Activated naive CD8-positive, alpha-beta T cell treated with anti-CD3 and anti-CD28 coated beads, Interleukin-2, amount 10 ng/mL, durations not matched to agents 7 days and 5 days (primary cell): ENCODE measurements around the gene F5. TPM values are rescaled to one million over a fixed set of nuclear protein-coding genes. Genes with fewer than 3 reads are reported as not detected.

Experiments used
- ATAC-seq: fragments of 150-1000 bp; cut with Tn5 transposase; one replicate; pipeline ENCODE4 v1.10.0; 2021; ENCODE audit warnings: low read depth, moderate library complexity
- POLR2A ChIA-PET: fragments of 350-600 bp; sonication (Branson Sonifier 250); formaldehyde crosslinking; loops from one replicate; lab custom pipeline; 2021; ENCODE audit warnings: antibody characterized with exemption; lab: Charles Lee
- DNase-seq: peaks from one replicate; pipeline ENCODE4 v3.0.0; 2021
- H3K27ac Mint-ChIP-seq: one replicate; pipeline ENCODE4 v1.8.0; 2022; ENCODE audit warnings: mild to moderate bottlenecking, mixed read lengths
- H3K27me3 Mint-ChIP-seq: one replicate; pipeline ENCODE4 v1.8.0; 2022; ENCODE audit warnings: mild to moderate bottlenecking, moderate library complexity, mixed read lengths
- H3K36me3 Mint-ChIP-seq: one replicate; pipeline ENCODE4 v1.8.0; 2021; ENCODE audit warnings: mild to moderate bottlenecking, mixed read lengths
- H3K4me1 Mint-ChIP-seq: one replicate; pipeline ENCODE4 v1.8.0; 2021; ENCODE audit warnings: mixed read lengths
- H3K4me3 Mint-ChIP-seq: one replicate; pipeline ENCODE4 v1.8.0; 2022; ENCODE audit warnings: mild to moderate bottlenecking, moderate library complexity, mixed read lengths
- H3K9me3 Mint-ChIP-seq: one replicate; pipeline ENCODE4 v1.8.0; 2021; ENCODE audit warnings: mixed read lengths
- total RNA-seq, 2 experiments: library from RNA; stranded (reverse); gene quantifications; one replicate each; pipeline ENCODE4 v1.2.3, GENCODE V29; 2021

Gene F5
- total RNA-seq, 2 experiments from 2014 or later, result 0.99 to 1.3 TPM

GRCh38 chr1:169526120-169526832, 60.0 kb downstream of the F5 start:
- no peak for DNase-seq
- no peak overlapping the region for H3K27ac Mint-ChIP-seq
- POLR2A ChIA-PET, result no interaction called here
- no peak for ATAC-seq
- peaks cover 12% of the 10 kb centered on the region for H3K4me1 Mint-ChIP-seq
- no peaks in the 10 kb centered on the region for H3K9me3 Mint-ChIP-seq
- no peaks in the 10 kb centered on the region for H3K27me3 Mint-ChIP-seq
- peaks cover 1% of the 10 kb centered on the region for H3K36me3 Mint-ChIP-seq
- no peak overlapping the region for H3K4me3 Mint-ChIP-seq

DNA sequence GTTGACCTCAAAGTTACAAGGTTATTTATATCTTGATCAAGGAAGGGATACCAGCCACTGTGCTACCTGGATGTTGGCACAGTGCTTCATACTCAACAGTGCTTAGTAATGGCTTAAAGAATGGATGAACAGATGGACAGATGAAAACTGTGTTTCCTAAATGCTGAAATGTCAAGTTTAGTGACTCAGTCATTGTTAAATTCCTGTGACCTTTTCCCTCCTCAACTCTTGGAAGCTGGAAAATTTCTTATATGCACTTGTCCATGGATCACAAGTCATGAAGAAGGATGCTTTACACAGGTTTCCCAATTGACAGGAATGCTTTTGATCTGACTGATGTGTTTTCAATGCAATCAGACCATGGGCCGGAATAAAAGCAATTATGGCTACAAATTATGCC, 60.9 kb downstream of the F5 start:
- POLR2A ChIA-PET, result no interaction called here
- H3K27ac Mint-ChIP-seq, result no peak overlapping the region
- no peak for DNase-seq

DNA sequence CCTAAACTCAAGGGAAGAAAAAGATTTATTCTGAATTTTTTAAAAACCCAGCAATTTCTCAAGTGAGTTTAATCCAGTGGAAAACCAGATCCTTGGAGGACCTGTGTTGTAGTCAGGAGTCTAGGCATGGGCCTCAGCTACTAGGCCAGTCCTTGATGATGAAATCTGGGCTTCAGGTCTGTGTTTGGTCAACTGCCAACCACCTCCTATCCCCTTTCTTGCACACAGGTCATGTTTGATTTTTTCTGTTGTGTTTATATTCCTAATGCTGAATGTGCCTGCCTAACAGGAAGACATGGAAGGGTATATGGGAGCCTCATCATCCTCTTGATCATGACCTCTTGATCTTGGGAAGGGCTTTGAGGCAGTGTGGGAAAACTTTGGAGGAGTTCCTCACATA, 62.4 kb downstream of the F5 start:
- no peaks in the 10 kb centered on the region for H3K27me3 Mint-ChIP-seq
- peaks cover 1% of the 10 kb centered on the region for H3K36me3 Mint-ChIP-seq
- DNase-seq, result no peak

More for the DNA sequence above, 60.9 kb downstream of the F5 start:
- Mint-ChIP-seq H3K27me3 (no peaks in the 10 kb centered on the region), H3K36me3 (peaks cover 1% of the 10 kb centered on the region), H3K4me1 (peaks cover 12% of the 10 kb centered on the region), H3K9me3 (no peaks in the 10 kb centered on the region), H3K4me3 (no peak overlapping the region)
- no peak for ATAC-seq

DNA sequence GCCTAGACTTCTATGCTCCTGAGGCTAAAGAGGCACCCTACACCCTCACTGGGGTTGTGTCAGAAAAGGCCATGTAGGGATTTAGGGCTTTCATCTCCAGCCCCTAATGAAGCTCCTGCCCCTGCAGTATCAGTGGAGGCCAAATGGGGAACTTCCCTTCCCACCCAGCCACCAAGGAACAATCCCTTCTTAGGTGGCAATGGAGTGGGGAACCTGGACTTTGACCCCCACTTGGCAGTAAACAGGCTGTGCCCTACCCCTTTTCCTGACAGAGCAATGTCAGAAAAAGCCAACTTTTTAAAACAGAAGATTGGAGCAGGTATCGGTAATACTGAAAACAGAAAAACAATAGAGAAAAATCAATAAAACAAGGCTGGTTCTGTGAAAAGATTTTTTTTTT, 65.1 kb downstream of the F5 start:
- Mint-ChIP-seq H3K36me3 (peaks cover 1% of the 10 kb centered on the region), H3K27ac (no peak overlapping the region), H3K9me3 (no peaks in the 10 kb centered on the region), H3K27me3 (no peaks in the 10 kb centered on the region), H3K4me3 (no peak overlapping the region), H3K4me1 (no peaks in the 10 kb centered on the region)
- DNase-seq, result no peak
- POLR2A ChIA-PET, result no interaction called here
- no peak for ATAC-seq

More for the DNA sequence above, 62.4 kb downstream of the F5 start:
- Mint-ChIP-seq H3K27ac (no peak overlapping the region), H3K9me3 (no peaks in the 10 kb centered on the region), H3K4me1 (peaks cover 7% of the 10 kb centered on the region), H3K4me3 (no peak overlapping the region)
- ATAC-seq, result no peak
- POLR2A ChIA-PET, result no interaction called here

DNA sequence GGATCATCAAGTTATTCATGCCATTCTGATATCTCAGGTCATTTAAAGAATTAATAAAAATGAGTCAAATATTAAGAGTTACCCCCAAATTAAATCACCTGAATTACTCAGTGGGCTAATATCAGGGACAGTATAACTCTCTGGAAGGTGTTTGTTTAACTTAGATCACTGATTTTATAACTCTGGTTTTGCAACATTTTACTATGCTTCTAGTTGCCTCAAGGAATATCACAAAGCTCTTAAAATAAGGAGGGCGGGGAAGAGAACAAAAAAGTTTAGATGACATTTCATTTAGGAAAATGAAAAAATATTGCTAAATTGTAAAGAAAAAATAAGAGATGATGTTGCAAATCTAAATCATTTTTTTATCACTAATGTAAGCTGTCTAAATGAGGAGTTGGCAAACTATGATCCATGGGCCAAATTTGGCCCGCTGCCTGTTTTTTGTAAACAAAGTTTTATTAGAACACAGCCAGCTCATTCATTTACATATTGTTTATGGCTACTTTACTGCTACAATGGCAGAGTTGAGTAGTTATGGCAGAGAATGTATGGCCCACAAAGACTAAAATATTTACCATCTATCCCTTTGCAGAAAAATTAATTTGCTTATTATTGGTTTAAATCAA, 68.6 kb downstream of the F5 start:
- Mint-ChIP-seq H3K9me3 (no peaks in the 10 kb centered on the region), H3K27me3 (no peaks in the 10 kb centered on the region), H3K27ac (no peak overlapping the region), H3K36me3 (no peaks in the 10 kb centered on the region), H3K4me1 (no peaks in the 10 kb centered on the region), H3K4me3 (no peak overlapping the region)
- POLR2A ChIA-PET, result no interaction called here
- ATAC-seq (no peak), DNase-seq (no peak)

DNA sequence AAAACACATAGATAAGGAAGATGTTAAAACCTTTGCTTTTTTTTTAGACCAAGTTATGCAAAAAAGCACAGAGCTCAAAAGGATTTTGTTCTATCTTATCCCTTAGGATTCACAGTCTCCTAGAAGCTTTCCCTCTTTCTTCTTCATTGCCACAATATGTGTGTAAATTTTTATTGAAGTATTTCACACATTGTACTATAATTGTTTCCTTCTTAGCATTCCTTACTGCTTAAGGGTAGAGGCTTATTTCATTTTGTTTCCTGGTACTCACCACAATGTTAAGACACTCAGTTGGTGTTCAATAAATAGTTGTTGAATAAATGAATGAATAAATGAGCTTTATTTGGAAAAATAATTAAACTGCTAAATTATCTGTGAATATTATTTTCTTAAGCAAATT, 70.6 kb downstream of the F5 start:
- Mint-ChIP-seq H3K4me3 (no peak overlapping the region), H3K27me3 (no peaks in the 10 kb centered on the region)

DNA sequence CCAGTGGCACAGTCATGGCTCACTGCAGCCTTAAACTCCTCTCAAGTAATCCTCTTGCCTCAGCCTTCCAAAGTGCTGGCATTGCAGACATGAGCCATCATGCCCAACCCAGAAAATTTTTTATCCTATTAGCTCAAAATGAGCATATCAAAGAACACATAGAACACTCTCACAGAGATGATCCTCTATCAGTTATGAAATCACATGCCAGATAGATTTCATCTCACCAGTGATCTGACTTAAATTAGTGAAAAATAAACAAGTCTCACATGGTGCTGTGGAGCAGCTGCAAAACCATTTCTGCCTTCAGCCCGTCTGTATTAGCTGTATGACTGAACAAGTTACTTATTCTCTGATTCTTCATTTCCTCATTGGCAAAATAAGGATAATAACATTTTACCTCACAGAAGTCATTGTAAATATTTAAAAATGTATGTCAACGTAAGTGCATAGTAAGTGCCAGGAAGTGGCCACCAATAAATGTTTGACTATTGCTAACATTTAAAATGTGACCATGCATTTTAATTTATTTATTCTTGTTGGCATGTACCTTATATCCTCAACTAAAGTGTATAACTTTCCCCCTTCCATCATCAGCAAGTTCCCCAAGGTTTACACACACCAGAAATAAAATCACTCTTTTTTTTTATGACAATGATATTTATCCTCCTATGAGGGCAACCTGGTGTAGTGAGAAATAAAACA, 71.6 kb downstream of the F5 start:
- POLR2A ChIA-PET, result no interaction called here
- Mint-ChIP-seq H3K4me3 (no peak overlapping the region), H3K27ac (no peak overlapping the region), H3K36me3 (no peaks in the 10 kb centered on the region), H3K27me3 (no peaks in the 10 kb centered on the region), H3K9me3 (no peaks in the 10 kb centered on the region), H3K4me1 (no peaks in the 10 kb centered on the region)
- no peak for ATAC-seq
- DNase-seq, result no peak

More for the DNA sequence above, 70.6 kb downstream of the F5 start:
- DNase-seq (no peak), ATAC-seq (no peak)
- POLR2A ChIA-PET, result no interaction called here
- no peaks in the 10 kb centered on the region for H3K36me3 Mint-ChIP-seq
- no peak overlapping the region for H3K27ac Mint-ChIP-seq
- H3K4me1 Mint-ChIP-seq, result no peaks in the 10 kb centered on the region
- no peaks in the 10 kb centered on the region for H3K9me3 Mint-ChIP-seq

DNA sequence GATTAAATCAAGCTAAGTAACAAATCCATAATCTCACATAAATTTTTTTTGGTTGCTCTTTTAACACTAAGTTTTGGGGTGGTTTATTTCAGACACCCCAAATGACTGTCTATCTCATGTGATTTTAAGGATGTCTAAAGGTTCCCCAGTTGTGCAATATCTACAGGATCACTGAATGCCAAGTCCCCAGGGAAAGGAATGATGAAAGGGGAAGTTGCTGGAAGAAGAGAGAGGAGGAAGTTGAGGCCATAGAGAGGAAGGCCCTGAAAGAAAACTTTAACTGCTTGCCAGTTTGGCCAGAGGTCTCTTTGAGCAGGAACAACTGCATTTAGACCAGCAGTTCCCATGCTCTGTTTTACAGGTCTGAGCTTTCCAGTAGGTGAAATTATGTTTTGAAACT, 73.1 kb downstream of the F5 start:
- H3K4me1 Mint-ChIP-seq, result peaks cover 3% of the 10 kb centered on the region
- no peaks in the 10 kb centered on the region for H3K9me3 Mint-ChIP-seq
- H3K4me3 Mint-ChIP-seq, result no peak overlapping the region
- no peaks in the 10 kb centered on the region for H3K36me3 Mint-ChIP-seq
- DNase-seq (no peak), ATAC-seq (no peak)
- POLR2A ChIA-PET, result no interaction called here
- no peak overlapping the region for H3K27ac Mint-ChIP-seq
- no peaks in the 10 kb centered on the region for H3K27me3 Mint-ChIP-seq

DNA sequence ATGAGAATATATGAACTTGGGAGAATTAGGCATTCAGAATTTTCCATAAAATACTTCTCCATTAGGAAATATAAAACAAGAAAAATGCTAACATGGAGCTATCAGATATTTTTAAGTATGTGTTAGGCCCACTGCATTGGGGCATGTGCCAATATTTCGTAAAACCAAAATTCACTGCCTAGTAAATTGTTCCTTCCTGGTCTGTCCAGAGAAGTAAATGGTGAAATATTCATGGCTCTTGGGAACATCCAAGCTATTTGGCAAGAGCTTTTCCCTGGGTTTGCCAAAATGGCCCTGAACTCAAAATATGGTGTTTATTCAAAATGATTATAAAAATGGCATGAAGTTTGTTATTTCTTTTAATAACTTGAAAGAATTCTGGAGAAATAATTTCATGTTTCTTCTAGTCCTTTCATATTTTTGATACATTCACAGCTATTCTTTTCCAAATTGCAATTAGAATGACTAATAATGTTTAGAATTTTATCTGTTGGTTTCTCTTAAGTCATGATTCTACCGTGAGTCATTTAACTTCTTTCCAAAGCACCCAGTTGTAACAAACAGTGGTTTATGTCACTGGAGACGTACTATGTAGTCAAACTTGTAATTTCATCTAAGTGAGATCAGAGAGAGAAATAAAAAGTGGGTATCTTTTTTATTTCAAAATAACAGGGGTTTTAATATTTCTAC, 74.8 kb downstream of the F5 start:
- ATAC-seq (no peak), DNase-seq (no peak)
- Mint-ChIP-seq H3K4me3 (no peak overlapping the region), H3K4me1 (peaks cover 3% of the 10 kb centered on the region), H3K36me3 (no peaks in the 10 kb centered on the region), H3K27ac (no peak overlapping the region), H3K27me3 (no peaks in the 10 kb centered on the region), H3K9me3 (no peaks in the 10 kb centered on the region)
- POLR2A ChIA-PET, result no interaction called here

GRCh38 chr1:169510060-169510459, 76.2 kb downstream of the F5 start:
- no peak for DNase-seq
- Mint-ChIP-seq H3K4me1 (peaks cover 3% of the 10 kb centered on the region), H3K36me3 (no peaks in the 10 kb centered on the region), H3K27ac (no peak overlapping the region), H3K4me3 (no peak overlapping the region), H3K27me3 (no peaks in the 10 kb centered on the region), H3K9me3 (no peaks in the 10 kb centered on the region)
- ATAC-seq, result no peak
- POLR2A ChIA-PET, result no interaction called here

- no peak for DNase-seq
- Mint-ChIP-seq H3K27ac (no peak overlapping the region), H3K27me3 (no peaks in the 10 kb centered on the region), H3K36me3 (no peaks in the 10 kb centered on the region), H3K4me3 (no peak overlapping the region), H3K4me1 (peaks cover 3% of the 10 kb centered on the region), H3K9me3 (no peaks in the 10 kb centered on the region)
- POLR2A ChIA-PET, result no interaction called here
- ATAC-seq, result no peak
These were observed 76.9 kb downstream of the F5 start for GRCh38 chr1:169509354-169509753.

- H3K27ac Mint-ChIP-seq, result peak overlapping the region; percentile 62
- no peaks in the 10 kb centered on the region for H3K36me3 Mint-ChIP-seq
- no peaks in the 10 kb centered on the region for H3K27me3 Mint-ChIP-seq
- POLR2A ChIA-PET, result no interaction called here
- DNase-seq (no peak), ATAC-seq (no peak)
- H3K9me3 Mint-ChIP-seq, result no peaks in the 10 kb centered on the region
- H3K4me3 Mint-ChIP-seq, result peak overlapping the region; percentile 67
- peaks cover 3% of the 10 kb centered on the region for H3K4me1 Mint-ChIP-seq
These were observed 77.6 kb downstream of the F5 start for GRCh38 chr1:169508432-169509338.

DNA sequence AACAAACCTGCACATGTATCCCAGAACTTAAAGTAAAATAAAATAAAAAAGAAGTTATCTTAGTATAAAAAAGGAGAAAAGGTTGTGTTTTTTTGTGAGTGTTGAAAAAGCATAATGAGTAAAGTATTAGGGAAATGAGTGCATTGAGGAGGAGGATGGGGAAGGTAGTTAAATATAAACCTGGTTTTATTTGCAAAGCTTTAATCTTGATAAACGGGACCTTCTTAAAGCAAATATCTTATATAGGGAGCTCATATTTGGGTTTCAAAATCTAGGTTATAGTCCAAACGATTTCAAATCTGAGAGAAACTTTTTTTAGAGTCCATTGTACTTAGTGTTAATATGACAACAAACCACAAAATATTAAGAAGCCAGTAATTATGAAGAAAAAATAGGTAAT, 78.9 kb downstream of the F5 start:
- DNase-seq (no peak), ATAC-seq (no peak)
- peaks cover 3% of the 10 kb centered on the region for H3K4me1 Mint-ChIP-seq
- no peak overlapping the region for H3K4me3 Mint-ChIP-seq
- H3K27ac Mint-ChIP-seq, result no peak overlapping the region
- POLR2A ChIA-PET, result no interaction called here
- no peaks in the 10 kb centered on the region for H3K27me3 Mint-ChIP-seq
- H3K9me3 Mint-ChIP-seq, result peaks cover 2% of the 10 kb centered on the region
- no peaks in the 10 kb centered on the region for H3K36me3 Mint-ChIP-seq
